HG02884 (cell line): Measurements from ENCODE around the gene C5orf22.
"Not testable (repeated sequence)": the region's sequence is repeated elsewhere in the genome, so short reads cannot be mapped to it uniquely, and the experiment has no call there.

Experiments used
- ATAC-seq: cut with Tn5 transposase; IDR thresholded peaks from one replicate; pipeline ENCODE4 v1.9.1; 2021; ENCODE audit warnings: mild to moderate bottlenecking, moderate library complexity; ENCODE audit not compliant: unreplicated experiment

C5orf22 gene

DNA sequence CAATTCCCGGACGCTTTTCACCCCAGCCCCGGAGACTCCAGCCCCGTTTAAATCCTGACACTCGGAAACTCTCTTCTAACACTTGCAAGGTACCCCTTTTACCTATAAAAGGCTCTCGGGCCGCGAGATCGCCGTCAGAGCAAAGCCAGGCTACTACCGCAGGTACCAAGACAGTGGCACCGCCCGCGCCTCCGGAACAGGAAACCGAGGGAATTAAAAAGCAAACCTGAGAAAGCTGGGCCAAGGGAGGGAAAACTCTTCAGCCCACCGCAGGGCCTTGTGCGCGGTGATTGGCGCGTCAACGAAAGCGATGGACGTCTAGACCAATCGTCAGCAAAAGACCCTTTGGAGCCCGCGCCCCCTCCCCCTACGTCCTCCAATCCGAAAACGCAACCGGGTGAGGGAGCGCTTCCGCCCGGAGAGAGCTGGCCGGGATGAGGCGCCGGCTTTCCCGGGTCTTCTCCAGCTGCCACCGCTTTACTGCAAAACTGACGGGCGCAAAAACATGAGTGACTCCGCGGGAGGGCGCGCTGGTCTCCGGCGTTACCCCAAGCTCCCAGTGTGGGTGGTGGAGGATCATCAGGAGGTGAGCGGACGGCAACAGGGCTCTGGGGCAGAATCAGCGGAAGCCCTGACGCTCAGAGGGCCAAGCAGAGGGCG lies at the start of gene C5orf22, which contains the start of gene DROSHA:
Gene C5orf22, plus strand, starts transcription at position 414 of the 660 bp plus-strand sequence. Its CDS starts 92 bp downstream, at position 506.
Gene DROSHA, minus strand, starts transcription at position 206 of the 660 bp plus-strand sequence. CDS start 3,034 bp downstream, outside the sequence.
- ATAC-seq: peak; percentile 94

DNA sequence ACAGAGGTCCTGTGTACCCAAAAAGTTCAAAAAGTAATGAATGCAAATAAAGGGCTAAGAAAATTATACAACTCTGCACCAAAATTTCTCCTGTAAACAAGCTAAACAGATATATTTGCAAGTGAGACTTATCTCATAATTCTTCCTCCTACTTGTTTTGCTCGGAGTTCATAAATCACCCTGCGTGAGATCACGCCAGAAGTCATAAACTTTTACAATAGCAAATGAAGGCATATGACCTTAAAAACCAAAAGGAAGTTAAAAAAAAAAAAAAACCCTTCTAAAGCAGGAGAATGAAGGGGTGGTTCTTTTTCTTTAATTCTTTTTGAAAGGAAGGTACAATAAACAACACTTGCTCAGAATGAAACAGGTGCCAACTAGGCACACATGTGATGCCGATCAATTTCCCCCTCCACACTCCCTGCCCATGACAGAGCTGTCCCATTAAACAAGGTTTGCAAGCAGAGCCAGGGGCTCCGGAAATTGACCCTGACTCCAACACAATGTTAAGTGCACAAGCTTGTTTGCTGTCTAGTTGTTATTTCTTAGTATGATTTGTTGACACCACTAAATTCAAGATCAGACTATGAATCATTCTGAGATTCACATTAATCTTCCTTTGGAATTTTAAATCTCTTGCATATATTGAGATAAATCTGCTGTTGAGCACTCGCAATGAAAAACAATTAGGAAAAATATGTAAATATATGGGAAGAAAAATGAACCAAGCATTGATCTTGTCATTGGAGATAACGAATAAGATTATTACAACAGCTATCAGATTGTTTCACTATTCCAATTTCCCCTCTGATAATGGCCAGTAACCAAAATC lies 46.5 kb upstream of the C5orf22 start:
- ATAC-seq: no peak

GRCh38 chr5:31486441-31486840 lies 45.7 kb upstream of the C5orf22 start:
- ATAC-seq: no peak

- no peak for ATAC-seq
These were observed 44.6 kb upstream of the C5orf22 start for GRCh38 chr5:31487506-31487905.

- no peak for ATAC-seq
These were observed 39.2 kb upstream of the C5orf22 start for GRCh38 chr5:31492869-31493268.

DNA sequence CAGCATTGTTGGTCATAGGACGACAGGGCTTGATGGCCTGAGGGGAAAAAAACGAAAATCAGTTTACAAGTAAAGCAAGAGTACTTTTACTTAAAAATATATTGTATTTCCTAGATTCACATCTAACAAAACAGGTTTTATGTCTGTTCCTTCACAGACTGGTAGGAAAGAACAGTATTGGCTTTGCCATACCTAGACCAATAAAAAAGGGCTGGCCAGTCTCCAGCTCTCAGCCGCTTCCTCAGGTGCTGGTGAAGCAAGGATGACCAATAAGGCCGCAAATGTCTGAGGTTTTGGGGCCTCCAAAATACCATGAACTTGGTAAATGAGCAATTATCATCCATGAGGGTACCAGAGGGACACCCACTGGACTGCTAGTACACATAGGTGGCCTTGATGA lies 36.8 kb upstream of the C5orf22 start:
- no peak for ATAC-seq

- ATAC-seq: no peak
These were observed 35.8 kb upstream of the C5orf22 start for GRCh38 chr5:31496301-31496700.

DNA sequence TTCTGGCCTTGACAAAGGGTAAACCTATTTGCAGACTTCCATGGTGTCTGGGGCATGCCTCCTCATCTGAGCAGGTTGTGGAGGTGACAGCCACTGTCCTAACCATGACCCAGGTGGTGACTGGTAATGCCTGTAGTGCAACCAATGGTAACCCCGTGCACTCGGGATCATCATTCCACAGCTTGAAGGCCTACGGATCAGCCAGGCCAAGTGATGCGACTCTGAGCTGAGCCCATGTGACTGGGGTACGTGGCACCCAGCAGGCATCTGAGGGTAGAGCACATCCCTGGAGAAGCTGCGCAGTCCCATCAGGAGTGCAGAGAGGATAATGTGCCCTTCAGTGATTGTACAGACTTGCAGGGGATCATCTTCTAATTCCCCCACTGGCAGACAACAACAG lies 35.2 kb upstream of the C5orf22 start:
- ATAC-seq: no peak

GRCh38 chr5:31500256-31500655 lies 31.8 kb upstream of the C5orf22 start:
- no peak for ATAC-seq

- no peak for ATAC-seq
These were observed 29.6 kb upstream of the C5orf22 start for GRCh38 chr5:31502506-31502905.

GRCh38 chr5:31504529-31504928 lies 27.6 kb upstream of the C5orf22 start:
- no peak for ATAC-seq

DNA sequence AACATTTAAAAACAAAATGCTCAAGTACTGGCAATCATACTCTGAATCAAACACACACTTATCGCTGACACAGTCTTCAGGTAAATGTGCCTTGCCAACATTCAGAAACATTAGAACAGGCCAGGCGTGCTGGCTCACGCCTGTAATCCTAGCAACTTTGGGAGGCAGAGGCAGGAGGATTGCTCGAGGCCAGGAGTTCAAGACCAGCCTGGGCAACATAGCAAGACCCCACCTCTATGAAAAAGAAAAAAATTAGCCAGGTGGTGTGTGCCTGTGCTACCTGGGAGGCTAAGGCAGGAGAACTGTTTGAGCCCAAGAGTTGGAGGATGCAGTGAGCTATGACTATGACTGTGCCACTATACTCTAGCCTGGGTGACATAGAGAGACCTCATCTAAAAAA lies 20.8 kb upstream of the C5orf22 start:
- ATAC-seq: no peak

- no peak for ATAC-seq
These were observed 15.3 kb upstream of the C5orf22 start for GRCh38 chr5:31516802-31517201.

- no peak for ATAC-seq
These were observed 9.1 kb upstream of the C5orf22 start for GRCh38 chr5:31523041-31523440.

- no peak for ATAC-seq
These were observed 1.4 kb upstream of the C5orf22 start for GRCh38 chr5:31530541-31531265.

- peak; percentile 34 for ATAC-seq
These were observed 586 bp upstream of the C5orf22 start for GRCh38 chr5:31531543-31531887.

- ATAC-seq: no peak
These were observed 2.5 kb downstream of the C5orf22 start for GRCh38 chr5:31534527-31535046.

DNA sequence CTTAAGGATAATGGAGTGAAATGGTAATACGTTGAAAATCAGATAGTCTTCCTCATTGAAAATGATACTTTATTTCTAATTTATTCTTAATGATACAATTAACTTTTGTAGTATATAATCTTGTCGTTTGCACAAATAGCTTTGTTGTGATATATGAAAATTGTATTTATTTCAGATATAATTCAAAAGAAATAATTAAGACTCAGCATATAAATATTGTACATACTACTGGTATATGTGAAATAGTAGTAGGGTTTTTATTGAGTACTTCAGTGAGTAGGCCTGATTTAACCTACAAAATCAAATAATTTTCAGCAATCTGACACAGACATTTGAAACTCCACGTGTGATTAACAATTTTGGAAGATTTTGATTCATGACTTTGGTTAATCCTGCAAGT lies 4.8 kb downstream of the C5orf22 start:
- no peak for ATAC-seq

- ATAC-seq: no peak
These were observed 5.2 kb downstream of the C5orf22 start for GRCh38 chr5:31537349-31537748.

DNA sequence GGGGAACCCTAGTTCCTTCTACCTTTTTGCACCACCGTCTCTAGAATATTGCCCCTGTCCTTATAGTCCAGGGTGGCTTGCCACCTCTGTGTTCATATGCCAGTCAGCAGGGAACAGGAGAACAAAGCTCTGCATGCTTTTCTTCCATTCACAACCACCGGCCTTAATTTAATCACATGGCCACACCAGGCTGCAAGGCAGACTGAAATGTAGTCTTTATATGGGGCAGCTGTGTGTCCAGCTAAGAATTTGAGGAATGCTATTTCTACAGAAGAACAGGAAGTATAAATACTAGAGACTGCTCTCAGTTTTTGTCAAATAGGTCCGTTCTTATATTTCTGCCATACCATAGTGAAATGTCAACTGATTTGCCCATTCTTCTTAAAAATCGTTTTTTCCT lies 5.8 kb downstream of the C5orf22 start:
- ATAC-seq: no peak

DNA sequence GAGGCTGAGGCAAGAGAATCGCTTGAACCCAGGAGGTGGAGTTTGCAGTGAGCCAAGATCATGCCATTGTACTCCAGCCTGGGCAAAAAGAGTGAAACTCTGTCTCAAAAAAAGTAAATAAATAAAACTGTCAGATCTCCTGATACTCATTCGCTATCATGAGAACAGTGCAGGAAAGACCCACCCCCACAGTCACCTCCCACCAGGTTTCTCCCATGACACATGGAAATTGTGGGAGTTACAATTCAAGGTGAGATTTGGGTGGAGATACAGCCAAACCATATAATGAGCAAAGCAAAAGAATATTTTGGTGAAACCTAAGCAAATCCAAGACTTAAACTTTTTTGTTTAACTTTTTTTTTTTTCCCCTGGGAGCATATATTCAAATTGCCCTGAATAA lies 17.0 kb downstream of the C5orf22 start:
- not testable (repeated sequence) for ATAC-seq
